Measurements from ENCODE around the gene POMZP3. TPM values are rescaled to one million over a fixed set of nuclear protein-coding genes. Genes with fewer than 3 reads are reported as not detected.
"Not testable (repeated sequence)": the region's sequence is repeated elsewhere in the genome, so short reads cannot be mapped to it uniquely, and the experiment has no call there.

POMZP3 gene
- total and polyA plus RNA-seq, 2 of the 13 experiments (the other 11 are each of a cell fraction or from before 2014, with no cell fraction given): 1.5 to 3.5 TPM

- POLR2A ChIA-PET: not testable (repeated sequence)
Measured at GRCh38 chr7:76637061-76637691, 10.1 kb upstream of the POMZP3 start.

GRCh38 chr7:76626581-76626980 is 498 bp downstream of the POMZP3 start:
- WGBS (ENCODE audit: low lambda C conversion rate): 0% methylated on average over 22 of the region's 34 CpGs
- Histone ChIP-seq H3K27ac (ENCODE audit: extremely low read length, insufficient read depth, low read length) (peak overlapping the region; percentile 44), H3K4me2 (ENCODE audit: low read depth, low read length) (peak overlapping the region; percentile 75), H3K4me3 (replicated peaks in 1 of 3; ENCODE audit: insufficient read depth in 1 of 3, low read depth in 2 of 3, low read length in 3 of 3) (peak overlapping the region; percentile 64 to 70 (median 66); a peak in 5 of 6 replicates), H3K9ac (ENCODE audit: insufficient read depth, low read depth, low read length) (peak overlapping the region; percentile 67)
- H4K20me1 ChIP-seq (ENCODE audit: insufficient read depth, low read length); FAIRE-seq; H3K9me3 ChIP-seq (ENCODE audit: low read length); H3K79me2 ChIP-seq (ENCODE audit: insufficient read depth, low read length); DNase-seq (ENCODE audit: low spot score); BruUV-seq (replicated peaks); H3K27me3 ChIP-seq (ENCODE audit: control insufficient read depth in 1 of 2, insufficient read depth in 2 of 2, low read length in 2 of 2); H3K4me1 ChIP-seq (ENCODE audit: insufficient read depth, low read length); POLR2A ChIA-PET; in situ Hi-C loops (cut with HindIII; ENCODE audit: extremely low pct_ligation_motif_present, low pct_unique_long_range_greater_than_20kb); H3K36me3 ChIP-seq (replicated peaks in 1 of 2; ENCODE audit: control insufficient read depth in 1 of 2, insufficient read depth in 2 of 2, low read length in 2 of 2); H2AFZ ChIP-seq (ENCODE audit: low read length); intact Hi-C loops (cut with micrococcal nuclease; ENCODE audit: unreplicated experiment); CTCF ChIA-PET (ENCODE audit: low intra/inter-chr PET ratio, low total read pairs): not testable (repeated sequence)
- ATAC-seq: peak; percentile 81
- TF ChIP-seq SALL1 (CRISPR knock-in tag; IDR thresholded peaks at IDR 0.05) (0 out of 2 replicates have a peak, but pooled peaks have one; percentile 7), UBTF (CRISPR knock-in tag; IDR thresholded peaks at IDR 0.05) (peak; percentile 47; the same call in 1 of the 2 replicates), TBX2 (CRISPR knock-in tag; IDR thresholded peaks at IDR 0.05; ENCODE audit: borderline replicate concordance) (0 out of 2 replicates have a peak, but pooled peaks have one; percentile 8), PHF8 (CRISPR knock-in tag; IDR thresholded peaks at IDR 0.05) (peak; percentile 2; the same call in 1 of the 2 replicates), ZFX (CRISPR knock-in tag; IDR thresholded peaks at IDR 0.05; ENCODE audit: low read depth) (peak; percentile 59), ZNF563 (CRISPR knock-in tag; IDR thresholded peaks at IDR 0.05) (0 out of 2 replicates have a peak, but pooled peaks have one; percentile 0), AGO1 (IDR thresholded peaks at IDR 0.05; ENCODE audit: low read depth, low read length, poor library complexity, severe bottlenecking) (peak; percentile 9), SAFB2 (CRISPR knock-in tag; IDR thresholded peaks at IDR 0.05; ENCODE audit: borderline replicate concordance, low read depth) (peak; percentile 17; the same call in 1 of the 2 replicates), ZNF687 (CRISPR knock-in tag; IDR thresholded peaks at IDR 0.05) (peak; percentile 42; the same call in 1 of the 2 replicates)

More at GRCh38 chr7:76637061-76637691, 10.1 kb upstream of the POMZP3 start:
- TF ChIP-seq STAG1 (CRISPR knock-in tag; IDR thresholded peaks at IDR 0.05) (peak; percentile 52), SMC3 (IDR thresholded peaks at IDR 0.05; ENCODE audit: low read length) (peak; percentile 6; the same call in 1 of the 2 replicates), ZNF652 (CRISPR knock-in tag; IDR thresholded peaks at IDR 0.05; ENCODE audit: borderline replicate concordance, low read depth) (peak; percentile 85)
- intact Hi-C loops (cut with micrococcal nuclease; ENCODE audit: unreplicated experiment); H3K9me3 ChIP-seq (ENCODE audit: low read length); H3K36me3 ChIP-seq (replicated peaks in 1 of 2; ENCODE audit: control insufficient read depth in 1 of 2, insufficient read depth in 2 of 2, low read length in 2 of 2); CTCF ChIA-PET (ENCODE audit: low intra/inter-chr PET ratio, low total read pairs); H3K4me3 ChIP-seq (replicated peaks in 1 of 3; ENCODE audit: insufficient read depth in 1 of 3, low read depth in 2 of 3, low read length in 3 of 3); H3K27ac ChIP-seq (ENCODE audit: extremely low read length, insufficient read depth, low read length); H3K4me1 ChIP-seq (ENCODE audit: insufficient read depth, low read length); H4K20me1 ChIP-seq (ENCODE audit: insufficient read depth, low read length); BruUV-seq (replicated peaks); H3K79me2 ChIP-seq (ENCODE audit: insufficient read depth, low read length); in situ Hi-C loops (cut with HindIII; ENCODE audit: extremely low pct_ligation_motif_present, low pct_unique_long_range_greater_than_20kb); H3K9ac ChIP-seq (ENCODE audit: insufficient read depth, low read depth, low read length); DNase-seq (ENCODE audit: low spot score); H3K27me3 ChIP-seq (ENCODE audit: control insufficient read depth in 1 of 2, insufficient read depth in 2 of 2, low read length in 2 of 2); H3K4me2 ChIP-seq (ENCODE audit: low read depth, low read length); H2AFZ ChIP-seq (ENCODE audit: low read length): not testable (repeated sequence)
- FAIRE-seq (peak; percentile 71), ATAC-seq (peak; percentile 84)
- WGBS (ENCODE audit: low lambda C conversion rate): 32% methylated on average over 6 of the region's 7 CpGs
